Measurements from ENCODE around the gene KIF16B. TPM values are rescaled to one million over a fixed set of nuclear protein-coding genes. Genes with fewer than 3 reads are reported as not detected.

Gene KIF16B
- total RNA-seq, 1 experiment from 2014 or later, result 6.1 TPM

DNA sequence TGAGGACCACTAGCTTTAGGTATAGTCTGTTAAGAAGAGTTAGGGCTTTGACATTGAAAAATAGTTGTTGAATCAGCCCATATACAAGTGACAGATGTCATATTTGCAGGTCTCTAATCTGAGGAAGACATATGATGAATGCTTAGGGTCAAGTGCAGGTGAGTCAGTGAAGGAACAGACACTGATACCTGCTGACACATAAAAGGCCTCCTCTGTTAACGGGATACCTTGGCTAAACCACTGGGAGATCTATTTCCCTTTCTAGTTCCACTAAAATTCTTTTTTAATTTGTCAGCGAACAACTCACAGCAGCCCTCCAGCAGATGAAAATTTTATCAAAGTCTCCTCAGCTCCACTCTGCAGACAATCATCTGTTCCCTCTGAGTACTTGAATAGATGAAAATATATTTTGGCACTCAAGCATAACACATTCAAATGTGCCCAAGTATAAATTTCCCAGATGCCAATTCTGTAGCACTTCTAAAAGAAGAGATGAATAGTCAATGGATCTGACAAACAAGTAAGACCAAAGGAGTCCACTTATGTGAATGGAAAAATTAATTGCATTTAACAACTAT, 154.0 kb downstream of the KIF16B start:
- no peak for DNase-seq
- H3K79me2 ChIP-seq (ENCODE audit: low read length), result no peaks in the 10 kb centered on the region

DNA sequence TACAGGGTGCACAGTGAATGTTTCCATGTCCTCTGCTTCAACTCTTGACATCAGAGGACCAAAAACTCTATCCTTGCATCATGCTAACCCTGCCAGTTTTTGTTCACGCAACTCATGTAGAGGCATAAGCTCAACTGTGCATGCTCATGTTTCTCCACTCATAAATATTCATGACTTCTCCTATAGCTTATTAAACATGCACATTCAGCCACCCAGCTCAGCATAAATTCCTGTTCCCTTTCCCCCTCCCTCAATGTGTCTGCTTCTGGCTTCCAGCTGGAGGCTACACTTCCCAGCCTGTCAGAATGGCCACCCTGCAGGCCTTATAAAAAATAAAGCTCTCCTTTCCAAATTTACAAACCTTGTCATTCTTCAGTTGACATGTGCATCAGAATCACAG, 154.6 kb downstream of the KIF16B start:
- Histone ChIP-seq H3K9me3 (ENCODE audit: low read length) (no peaks in the 10 kb centered on the region), H3K9me2 (replicated peaks; ENCODE audit: insufficient read depth, low read length) (no peaks in the 10 kb centered on the region), H3K27ac (ENCODE audit: low read length) (no peak overlapping the region), H4K20me1 (ENCODE audit: insufficient read depth, low read depth, low read length) (no peaks in the 10 kb centered on the region), H3K4me3 (ENCODE audit: low read length) (no peak overlapping the region), H2AFZ (ENCODE audit: low read length) (no peak overlapping the region), H3K9ac (ENCODE audit: low read length) (no peak overlapping the region), H3K4me1 (ENCODE audit: low read length) (peaks cover 8% of the 10 kb centered on the region), H3K36me3 (ENCODE audit: insufficient read depth, low read length) (no peaks in the 10 kb centered on the region), H3K4me2 (ENCODE audit: low read depth, low read length, poor library complexity, severe bottlenecking) (no peak overlapping the region), H3K79me2 (ENCODE audit: low read length) (no peaks in the 10 kb centered on the region), H3K27me3 (ENCODE audit: low read length) (no peaks in the 10 kb centered on the region)
- DNase-seq, result no peak

More for the DNA sequence above, 154.0 kb downstream of the KIF16B start:
- Histone ChIP-seq H3K4me2 (ENCODE audit: low read depth, low read length, poor library complexity, severe bottlenecking) (no peak overlapping the region), H3K36me3 (ENCODE audit: insufficient read depth, low read length) (no peaks in the 10 kb centered on the region), H3K4me1 (ENCODE audit: low read length) (peaks cover 8% of the 10 kb centered on the region), H3K27ac (ENCODE audit: low read length) (no peak overlapping the region), H4K20me1 (ENCODE audit: insufficient read depth, low read depth, low read length) (no peaks in the 10 kb centered on the region), H3K4me3 (ENCODE audit: low read length) (no peak overlapping the region), H3K9me3 (ENCODE audit: low read length) (no peaks in the 10 kb centered on the region), H3K27me3 (ENCODE audit: low read length) (no peaks in the 10 kb centered on the region), H3K9ac (ENCODE audit: low read length) (no peak overlapping the region), H3K9me2 (replicated peaks; ENCODE audit: insufficient read depth, low read length) (no peaks in the 10 kb centered on the region), H2AFZ (ENCODE audit: low read length) (no peak overlapping the region)

DNA sequence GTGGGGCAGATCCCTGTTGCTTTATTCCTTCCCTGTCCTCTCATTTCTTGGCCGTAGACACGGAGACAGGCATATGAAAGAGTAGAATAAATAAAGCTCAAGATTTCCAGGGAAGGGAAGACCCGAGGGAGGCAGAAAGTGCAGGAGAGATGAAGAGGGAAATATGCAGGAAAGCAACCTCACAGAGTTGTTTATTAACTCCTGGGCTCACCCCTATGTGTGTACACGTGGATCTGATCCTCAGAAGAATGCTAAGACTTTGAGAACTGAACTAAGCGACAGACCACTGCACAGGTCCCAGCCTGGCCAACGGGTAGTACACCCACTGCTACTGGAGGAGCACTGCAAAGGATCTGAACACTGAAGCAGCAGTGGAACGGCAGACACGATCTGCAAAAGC, 156.2 kb downstream of the KIF16B start:
- no peak overlapping the region for H2AFZ ChIP-seq (ENCODE audit: low read length)
- no peaks in the 10 kb centered on the region for H3K79me2 ChIP-seq (ENCODE audit: low read length)
- H3K9me2 ChIP-seq (replicated peaks; ENCODE audit: insufficient read depth, low read length), result no peaks in the 10 kb centered on the region
- no peak overlapping the region for H3K9ac ChIP-seq (ENCODE audit: low read length)
- H3K4me2 ChIP-seq (ENCODE audit: low read depth, low read length, poor library complexity, severe bottlenecking), result no peak overlapping the region
- DNase-seq, result no peak
- no peaks in the 10 kb centered on the region for H3K36me3 ChIP-seq (ENCODE audit: insufficient read depth, low read length)
- H3K4me3 ChIP-seq (ENCODE audit: low read length), result no peak overlapping the region
- H3K27me3 ChIP-seq (ENCODE audit: low read length), result no peaks in the 10 kb centered on the region
- H4K20me1 ChIP-seq (ENCODE audit: insufficient read depth, low read depth, low read length), result no peaks in the 10 kb centered on the region
- no peaks in the 10 kb centered on the region for H3K9me3 ChIP-seq (ENCODE audit: low read length)
- H3K4me1 ChIP-seq (ENCODE audit: low read length), result peaks cover 8% of the 10 kb centered on the region
- no peak overlapping the region for H3K27ac ChIP-seq (ENCODE audit: low read length)

DNA sequence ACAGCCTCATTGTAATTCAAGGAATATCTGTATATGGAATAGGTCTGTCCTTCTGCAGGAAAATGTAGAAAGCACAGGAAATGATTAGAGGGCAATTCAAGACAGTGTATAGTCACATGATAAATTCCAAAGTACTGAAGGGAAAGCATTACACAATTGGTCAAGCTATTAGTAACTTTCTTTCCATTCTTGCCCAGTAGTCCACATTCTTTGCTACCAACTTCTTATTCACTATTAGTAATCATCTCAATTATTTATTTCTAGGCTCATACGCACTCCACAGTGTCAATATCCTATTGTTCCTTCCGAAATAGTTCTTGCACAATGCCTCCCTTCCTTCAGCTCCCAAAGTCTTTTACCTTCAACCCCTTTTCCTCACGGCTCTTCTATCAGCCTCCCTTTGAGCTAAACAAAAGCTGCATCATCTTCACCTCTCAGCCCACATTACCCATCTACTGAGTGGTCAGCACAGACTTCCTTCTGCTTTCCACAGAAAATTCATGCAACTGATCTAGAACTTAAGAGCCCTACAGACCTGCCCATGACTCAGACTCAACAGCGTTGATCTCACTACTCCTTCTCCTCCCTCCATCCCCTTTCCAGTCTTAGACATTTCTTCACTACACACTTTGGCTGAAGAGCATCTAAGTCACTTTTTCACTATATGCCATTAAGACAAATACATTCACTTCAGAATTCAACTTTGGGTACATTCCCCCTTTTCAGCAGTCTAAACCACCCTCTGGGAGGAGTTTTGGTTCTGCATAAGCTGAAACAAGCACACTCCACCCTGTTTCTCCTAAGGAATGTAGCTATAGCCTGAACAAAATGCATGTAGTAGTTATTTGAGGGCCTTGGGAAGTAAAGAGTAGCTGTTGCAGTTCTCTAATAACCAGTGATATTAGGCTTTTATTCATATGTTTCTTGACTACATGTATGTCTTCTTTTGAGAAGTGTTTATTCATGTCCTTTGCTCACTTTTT, 157.9 kb downstream of the KIF16B start:
- Histone ChIP-seq H3K9ac (ENCODE audit: low read length) (no peak overlapping the region), H3K27ac (ENCODE audit: low read length) (no peak overlapping the region), H3K79me2 (ENCODE audit: low read length) (no peaks in the 10 kb centered on the region), H3K36me3 (ENCODE audit: insufficient read depth, low read length) (no peaks in the 10 kb centered on the region), H3K27me3 (ENCODE audit: low read length) (no peaks in the 10 kb centered on the region), H4K20me1 (ENCODE audit: insufficient read depth, low read depth, low read length) (no peaks in the 10 kb centered on the region), H2AFZ (ENCODE audit: low read length) (no peak overlapping the region), H3K9me2 (replicated peaks; ENCODE audit: insufficient read depth, low read length) (no peaks in the 10 kb centered on the region), H3K4me3 (ENCODE audit: low read length) (no peak overlapping the region), H3K4me2 (ENCODE audit: low read depth, low read length, poor library complexity, severe bottlenecking) (no peak overlapping the region), H3K4me1 (ENCODE audit: low read length) (peaks cover 8% of the 10 kb centered on the region), H3K9me3 (ENCODE audit: low read length) (no peaks in the 10 kb centered on the region)
- DNase-seq, result no peak

DNA sequence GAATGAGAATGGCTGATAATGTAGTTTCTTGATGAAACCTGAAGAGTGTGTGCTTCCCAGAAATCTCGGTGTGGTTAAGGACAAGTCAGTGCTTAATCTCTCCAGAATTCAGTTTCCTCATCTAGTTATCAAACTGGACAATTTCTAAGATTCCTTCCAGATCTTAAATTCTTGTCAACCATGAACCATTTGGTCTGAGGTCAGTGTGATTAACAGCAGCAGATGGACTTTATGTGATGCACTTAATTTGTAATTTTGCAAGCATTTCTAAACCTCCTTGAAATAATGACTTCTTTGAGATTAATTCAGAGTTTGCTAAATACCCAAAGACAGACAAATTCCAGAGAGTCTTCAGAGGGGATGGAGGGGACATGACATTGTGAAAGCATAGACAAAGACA, 160.3 kb downstream of the KIF16B start:
- no peaks in the 10 kb centered on the region for H3K79me2 ChIP-seq (ENCODE audit: low read length)
- no peak overlapping the region for H3K4me3 ChIP-seq (ENCODE audit: low read length)
- no peak overlapping the region for H2AFZ ChIP-seq (ENCODE audit: low read length)
- no peak overlapping the region for H3K4me2 ChIP-seq (ENCODE audit: low read depth, low read length, poor library complexity, severe bottlenecking)
- H3K9me3 ChIP-seq (ENCODE audit: low read length), result no peaks in the 10 kb centered on the region
- no peak overlapping the region for H3K9ac ChIP-seq (ENCODE audit: low read length)
- no peak overlapping the region for H3K27ac ChIP-seq (ENCODE audit: low read length)
- H3K4me1 ChIP-seq (ENCODE audit: low read length), result no peaks in the 10 kb centered on the region
- H3K27me3 ChIP-seq (ENCODE audit: low read length), result no peaks in the 10 kb centered on the region
- no peaks in the 10 kb centered on the region for H4K20me1 ChIP-seq (ENCODE audit: insufficient read depth, low read depth, low read length)
- DNase-seq, result no peak
- no peaks in the 10 kb centered on the region for H3K36me3 ChIP-seq (ENCODE audit: insufficient read depth, low read length)
- no peaks in the 10 kb centered on the region for H3K9me2 ChIP-seq (replicated peaks; ENCODE audit: insufficient read depth, low read length)

DNA sequence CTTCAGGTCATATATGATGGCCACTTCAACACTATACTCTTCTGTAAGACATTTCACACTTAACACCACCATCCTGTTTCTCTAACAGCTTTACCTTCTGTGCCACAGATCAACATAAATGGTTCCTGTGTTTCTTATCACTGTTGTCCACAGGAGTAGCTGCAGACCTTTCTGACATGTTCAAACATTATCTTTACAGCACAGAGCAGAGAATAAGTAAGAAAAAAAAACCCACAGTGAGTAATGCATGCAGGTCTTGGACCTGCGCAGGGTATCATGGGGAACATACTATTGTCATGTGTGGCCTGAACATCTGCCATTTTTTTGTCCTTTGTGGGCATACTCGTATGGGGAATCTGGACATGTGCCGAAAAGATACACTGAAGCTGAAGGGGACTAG, 161.9 kb downstream of the KIF16B start:
- Histone ChIP-seq H4K20me1 (ENCODE audit: insufficient read depth, low read depth, low read length) (no peaks in the 10 kb centered on the region), H3K27me3 (ENCODE audit: low read length) (no peaks in the 10 kb centered on the region), H3K36me3 (ENCODE audit: insufficient read depth, low read length) (no peaks in the 10 kb centered on the region), H3K9me3 (ENCODE audit: low read length) (no peaks in the 10 kb centered on the region), H3K27ac (ENCODE audit: low read length) (no peak overlapping the region), H3K79me2 (ENCODE audit: low read length) (no peaks in the 10 kb centered on the region), H2AFZ (ENCODE audit: low read length) (no peak overlapping the region), H3K4me3 (ENCODE audit: low read length) (no peak overlapping the region), H3K4me1 (ENCODE audit: low read length) (no peaks in the 10 kb centered on the region), H3K9me2 (replicated peaks; ENCODE audit: insufficient read depth, low read length) (no peaks in the 10 kb centered on the region), H3K9ac (ENCODE audit: low read length) (no peak overlapping the region), H3K4me2 (ENCODE audit: low read depth, low read length, poor library complexity, severe bottlenecking) (no peak overlapping the region)
- DNase-seq, result no peak

DNA sequence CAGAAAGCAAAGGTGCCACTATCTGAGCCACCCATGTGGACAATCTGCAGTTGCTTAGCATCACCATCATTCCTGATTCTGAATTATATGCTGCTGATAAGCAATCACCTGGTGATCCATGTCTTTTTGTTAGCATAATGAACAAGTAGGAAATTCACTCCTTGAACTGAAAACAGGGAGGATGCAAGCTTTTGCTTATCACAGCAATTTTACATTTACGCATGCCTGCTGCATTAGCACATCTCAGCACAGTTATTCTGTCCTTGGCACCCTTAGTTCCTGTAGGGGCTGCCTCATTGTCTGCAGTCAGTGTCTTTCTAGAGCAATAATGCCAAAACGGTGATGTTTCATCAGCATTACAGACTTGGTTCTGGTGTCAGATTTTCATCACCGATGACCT, 162.6 kb downstream of the KIF16B start:
- Histone ChIP-seq H3K9me2 (replicated peaks; ENCODE audit: insufficient read depth, low read length) (no peaks in the 10 kb centered on the region), H3K36me3 (ENCODE audit: insufficient read depth, low read length) (no peaks in the 10 kb centered on the region), H4K20me1 (ENCODE audit: insufficient read depth, low read depth, low read length) (no peaks in the 10 kb centered on the region), H3K9me3 (ENCODE audit: low read length) (no peaks in the 10 kb centered on the region), H3K4me3 (ENCODE audit: low read length) (no peak overlapping the region), H3K4me1 (ENCODE audit: low read length) (no peaks in the 10 kb centered on the region), H2AFZ (ENCODE audit: low read length) (no peak overlapping the region), H3K9ac (ENCODE audit: low read length) (no peak overlapping the region), H3K27me3 (ENCODE audit: low read length) (no peaks in the 10 kb centered on the region), H3K4me2 (ENCODE audit: low read depth, low read length, poor library complexity, severe bottlenecking) (no peak overlapping the region), H3K79me2 (ENCODE audit: low read length) (no peaks in the 10 kb centered on the region), H3K27ac (ENCODE audit: low read length) (no peak overlapping the region)
- no peak for DNase-seq

DNA sequence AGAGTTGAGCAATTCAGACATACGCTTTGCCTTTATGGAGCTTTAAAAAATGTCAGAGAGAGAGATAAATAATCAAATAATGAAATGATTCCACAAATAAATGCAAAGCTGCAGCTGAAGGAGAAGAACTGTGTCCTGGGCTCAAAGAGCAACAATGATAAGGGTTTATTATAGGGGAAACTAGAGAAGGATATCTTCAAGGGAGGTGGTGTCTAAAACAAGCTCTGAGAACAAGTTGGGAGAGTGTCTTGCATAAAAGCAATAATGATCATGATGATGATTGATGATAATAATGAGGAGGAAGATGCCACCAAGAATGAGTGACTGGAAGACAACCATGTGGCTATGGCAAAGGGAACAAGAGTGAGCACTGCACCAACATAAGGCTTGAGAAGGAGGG, 164.3 kb downstream of the KIF16B start:
- H3K4me1 ChIP-seq (ENCODE audit: low read length), result no peaks in the 10 kb centered on the region
- no peak overlapping the region for H3K27ac ChIP-seq (ENCODE audit: low read length)
- no peak overlapping the region for H3K9ac ChIP-seq (ENCODE audit: low read length)
- H3K4me2 ChIP-seq (ENCODE audit: low read depth, low read length, poor library complexity, severe bottlenecking), result no peak overlapping the region
- H3K79me2 ChIP-seq (ENCODE audit: low read length), result no peaks in the 10 kb centered on the region
- no peak overlapping the region for H3K4me3 ChIP-seq (ENCODE audit: low read length)
- no peaks in the 10 kb centered on the region for H3K9me2 ChIP-seq (replicated peaks; ENCODE audit: insufficient read depth, low read length)
- H4K20me1 ChIP-seq (ENCODE audit: insufficient read depth, low read depth, low read length), result no peaks in the 10 kb centered on the region
- no peaks in the 10 kb centered on the region for H3K9me3 ChIP-seq (ENCODE audit: low read length)
- H3K27me3 ChIP-seq (ENCODE audit: low read length), result no peaks in the 10 kb centered on the region
- H3K36me3 ChIP-seq (ENCODE audit: insufficient read depth, low read length), result no peaks in the 10 kb centered on the region
- H2AFZ ChIP-seq (ENCODE audit: low read length), result no peak overlapping the region
- no peak for DNase-seq
